Mesenchymal stem cell (in vitro differentiated cells and primary cell): Measurements from ENCODE around the gene CDK6.

Experiments
- DNase-seq: peaks from one replicate; pipeline ENCODE4 v3.0.0-alpha.2; 2013
- H2AFZ ChIP-seq: one replicate; pipeline ENCODE4 v1.6.1; 2013; ENCODE audit warnings: low read depth, mild to moderate bottlenecking, control low read depth, inconsistent platforms, low read length, moderate library complexity
- H2AK5ac ChIP-seq: 2 replicates; pipeline ENCODE4 v1.6.1; 2013; ENCODE audit warnings: low read length, moderate library complexity, mild to moderate bottlenecking, inconsistent platforms; ENCODE audit not compliant: severe bottlenecking
- H2BK120ac ChIP-seq: one replicate; pipeline ENCODE4 v1.6.1; 2013; ENCODE audit warnings: low read depth, mild to moderate bottlenecking, inconsistent platforms, low read length, moderate library complexity
- H2BK12ac ChIP-seq, 2 experiments: one replicate each; pipeline ENCODE4 v1.6.1; 2013; ENCODE audit warnings: inconsistent platforms in 2 of 2, low read length in 2 of 2, mild to moderate bottlenecking in 2 of 2, moderate library complexity in 2 of 2, control low read depth in 1 of 2
- H2BK15ac ChIP-seq: one replicate; pipeline ENCODE4 v1.6.1; 2013; ENCODE audit warnings: mild to moderate bottlenecking, low read depth, inconsistent platforms; ENCODE audit not compliant: poor library complexity, severe bottlenecking
- H2BK5ac ChIP-seq: 2 replicates; pipeline ENCODE4 v1.6.1; 2013; ENCODE audit warnings: low read depth, mild to moderate bottlenecking, low read length, control low read depth, inconsistent platforms; ENCODE audit not compliant: poor library complexity, severe bottlenecking
- H3K14ac ChIP-seq, 2 experiments: one replicate each; pipeline ENCODE4 v1.6.1; 2013; ENCODE audit warnings: inconsistent platforms in 2 of 2, low read length in 2 of 2, control low read depth in 1 of 2, mild to moderate bottlenecking in 1 of 2, moderate library complexity in 1 of 2
- H3K18ac ChIP-seq, 2 experiments: one replicate each; pipeline ENCODE4 v1.6.1; 2013; ENCODE audit warnings: inconsistent platforms in 2 of 2, low read length in 2 of 2, control low read depth in 1 of 2, low read depth in 1 of 2, mild to moderate bottlenecking in 1 of 2
- H3K23ac ChIP-seq, 2 experiments: one replicate each; pipeline ENCODE4 v1.6.1; 2013; ENCODE audit warnings: inconsistent platforms in 2 of 2, low read length in 2 of 2, mild to moderate bottlenecking in 2 of 2, moderate library complexity in 2 of 2, control low read depth in 1 of 2
- H3K27ac ChIP-seq: 2 replicates; pipeline ENCODE4 v1.5.1; 2013; ENCODE audit warnings: mild to moderate bottlenecking, moderate library complexity, low read length, control low read depth, inconsistent platforms; ENCODE audit not compliant: poor library complexity, severe bottlenecking
- H3K27me3 ChIP-seq, 2 experiments: 2 replicates each; pipeline versions ENCODE4 v1.6.1 to v1.7.0; 2013; ENCODE audit warnings: low read length in 2 of 2, mild to moderate bottlenecking in 2 of 2, moderate library complexity in 2 of 2, control low read depth in 1 of 2, inconsistent platforms in 1 of 2; ENCODE audit not compliant: control insufficient read depth in 1 of 2, insufficient read depth in 1 of 2
- H3K36me3 ChIP-seq, 2 experiments: 2 replicates each; pipeline versions ENCODE4 v1.6.1 to v1.7.0; 2013; ENCODE audit warnings: low read length in 2 of 2, control low read depth in 1 of 2, inconsistent platforms in 1 of 2, low read depth in 1 of 2, mild to moderate bottlenecking in 1 of 2; ENCODE audit not compliant: insufficient read depth in 2 of 2, control insufficient read depth in 1 of 2
- H3K4ac ChIP-seq, 2 experiments: one replicate each; pipeline ENCODE4 v1.6.1; 2013; ENCODE audit warnings: inconsistent platforms in 2 of 2, low read length in 2 of 2, mild to moderate bottlenecking in 2 of 2, moderate library complexity in 2 of 2, control low read depth in 1 of 2, low read depth in 1 of 2
- H3K4me1 ChIP-seq: 2 replicates; pipeline ENCODE4 v1.6.1; 2013; ENCODE audit warnings: low read depth, low read length, control low read depth; ENCODE audit not compliant: control insufficient read depth, insufficient read depth
- H3K4me2 ChIP-seq: 2 replicates; pipeline ENCODE4 v1.6.1; 2013; ENCODE audit warnings: low read length, mild to moderate bottlenecking, inconsistent platforms; ENCODE audit not compliant: poor library complexity, severe bottlenecking
- H3K4me3 ChIP-seq, 2 experiments: 2 replicates each; pipeline versions ENCODE4 v1.5.1 to v1.7.0; 2013; ENCODE audit warnings: low read length in 2 of 2, mild to moderate bottlenecking in 2 of 2, control low read depth in 1 of 2, low read depth in 1 of 2; ENCODE audit not compliant: insufficient read depth in 1 of 2
- H3K79me1 ChIP-seq: replicated peaks from 2 replicates; pipeline ENCODE4 v1.6.1; 2013; ENCODE audit warnings: mild to moderate bottlenecking, control low read depth, low read length, inconsistent platforms; ENCODE audit not compliant: poor library complexity, severe bottlenecking
- H3K9ac ChIP-seq: 2 replicates; pipeline ENCODE4 v1.7.0; 2013; ENCODE audit warnings: mild to moderate bottlenecking, low read length, moderate library complexity
- H3K9me3 ChIP-seq: 2 replicates; pipeline ENCODE4 v1.7.0; 2013; ENCODE audit warnings: mild to moderate bottlenecking, low read length; ENCODE audit not compliant: control insufficient read depth
- H4K8ac ChIP-seq: one replicate; pipeline ENCODE4 v1.6.1; 2013; ENCODE audit warnings: inconsistent platforms, mild to moderate bottlenecking, low read length, moderate library complexity
- H4K91ac ChIP-seq: one replicate; pipeline ENCODE4 v1.6.1; 2013; ENCODE audit warnings: mild to moderate bottlenecking, low read length, inconsistent platforms
- WGBS: methylation state at CpG from one replicate; pipeline ENCODE4 v1.1.7; 2013; ENCODE audit warnings: mixed read lengths; 5-methylcytosine and 5-hydroxymethylcytosine counted together

The CDK6 gene

DNA sequence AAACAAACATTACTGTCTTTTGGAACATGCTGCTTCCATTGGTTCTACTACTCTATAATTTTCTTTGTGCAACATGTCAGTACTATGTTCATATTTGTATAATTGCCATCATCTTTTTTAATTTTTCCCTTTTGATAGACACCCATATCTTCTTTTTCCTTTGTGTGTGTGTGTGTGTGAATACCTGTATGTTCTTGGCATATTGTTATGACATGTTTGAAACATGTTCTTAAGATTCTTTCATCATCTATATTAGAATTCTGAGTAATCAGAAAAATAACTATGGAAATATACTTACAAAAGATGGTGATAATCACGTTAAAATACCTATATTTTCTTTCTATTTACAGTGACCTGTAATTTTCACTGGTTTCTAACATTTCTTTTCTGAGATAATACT lies 3.5 kb upstream of the CDK6 start:
- H2BK15ac ChIP-seq = no peak overlapping the region
- no peak overlapping the region for H3K4me2 ChIP-seq
- H3K79me1 ChIP-seq = peaks cover 2% of the 10 kb centered on the region
- H3K4me1 ChIP-seq = peaks cover 1% of the 10 kb centered on the region
- no peak overlapping the region for H2BK12ac ChIP-seq
- no peak overlapping the region for H2AFZ ChIP-seq
- peaks cover 0 to 4% of the 10 kb centered on the region in 2 experiments for H3K36me3 ChIP-seq
- H2BK5ac ChIP-seq = no peak overlapping the region
- no peaks in the 10 kb centered on the region for H3K9me3 ChIP-seq
- no peak overlapping the region for H3K4me3 ChIP-seq
- H2BK120ac ChIP-seq = no peak overlapping the region
- no peak overlapping the region for H2AK5ac ChIP-seq
- no peak overlapping the region for H4K8ac ChIP-seq
- DNase-seq = no peak
- no peak overlapping the region for H3K18ac ChIP-seq
- no peak overlapping the region for H3K23ac ChIP-seq
- WGBS = no CpG with 5 or more reads among the region's 1 CpG
- H4K91ac ChIP-seq = no peak overlapping the region
- no peak overlapping the region for H3K14ac ChIP-seq
- H3K9ac ChIP-seq = no peak overlapping the region
- H3K27me3 ChIP-seq = no peaks in the 10 kb centered on the region
- no peak overlapping the region for H3K27ac ChIP-seq
- H3K4ac ChIP-seq = no peak overlapping the region

DNA sequence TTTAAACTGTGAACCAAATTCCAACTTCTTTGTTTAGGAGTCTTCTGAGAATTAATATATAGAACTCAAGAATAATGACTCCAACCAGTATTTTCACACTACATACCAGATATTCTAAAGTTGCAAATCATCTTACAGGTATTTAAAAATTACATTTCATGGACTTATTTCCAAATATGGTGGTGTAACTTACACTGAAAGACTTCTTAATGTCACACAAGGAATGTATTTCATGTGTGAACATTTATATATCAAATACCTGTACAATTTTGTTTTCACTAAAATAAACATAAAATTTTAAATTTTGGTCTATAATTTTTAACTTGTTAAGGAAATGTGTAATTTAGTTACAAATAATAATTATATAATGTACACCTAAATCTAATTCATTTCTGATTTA lies 2.6 kb upstream of the CDK6 start:
- no peak overlapping the region for H4K8ac ChIP-seq
- H2BK12ac ChIP-seq = no peak overlapping the region
- H2BK5ac ChIP-seq = no peak overlapping the region
- no peaks in the 10 kb centered on the region for H3K27me3 ChIP-seq
- no peak overlapping the region for H3K4me3 ChIP-seq
- no peak overlapping the region for H2BK15ac ChIP-seq
- peaks cover 1% of the 10 kb centered on the region for H3K4me1 ChIP-seq
- no peak overlapping the region for H3K27ac ChIP-seq
- no peak overlapping the region for H2AFZ ChIP-seq
- H3K9ac ChIP-seq = no peak overlapping the region
- H3K23ac ChIP-seq = no peak overlapping the region
- H3K18ac ChIP-seq = no peak overlapping the region
- H2BK120ac ChIP-seq = no peak overlapping the region
- H3K36me3 ChIP-seq = peaks cover 0 to 4% of the 10 kb centered on the region in 2 experiments
- H3K14ac ChIP-seq = no peak overlapping the region
- peaks cover 2% of the 10 kb centered on the region for H3K79me1 ChIP-seq
- no peak overlapping the region for H3K4me2 ChIP-seq
- no peaks in the 10 kb centered on the region for H3K9me3 ChIP-seq
- H3K4ac ChIP-seq = no peak overlapping the region
- DNase-seq = no peak
- no peak overlapping the region for H2AK5ac ChIP-seq
- no peak overlapping the region for H4K91ac ChIP-seq

DNA sequence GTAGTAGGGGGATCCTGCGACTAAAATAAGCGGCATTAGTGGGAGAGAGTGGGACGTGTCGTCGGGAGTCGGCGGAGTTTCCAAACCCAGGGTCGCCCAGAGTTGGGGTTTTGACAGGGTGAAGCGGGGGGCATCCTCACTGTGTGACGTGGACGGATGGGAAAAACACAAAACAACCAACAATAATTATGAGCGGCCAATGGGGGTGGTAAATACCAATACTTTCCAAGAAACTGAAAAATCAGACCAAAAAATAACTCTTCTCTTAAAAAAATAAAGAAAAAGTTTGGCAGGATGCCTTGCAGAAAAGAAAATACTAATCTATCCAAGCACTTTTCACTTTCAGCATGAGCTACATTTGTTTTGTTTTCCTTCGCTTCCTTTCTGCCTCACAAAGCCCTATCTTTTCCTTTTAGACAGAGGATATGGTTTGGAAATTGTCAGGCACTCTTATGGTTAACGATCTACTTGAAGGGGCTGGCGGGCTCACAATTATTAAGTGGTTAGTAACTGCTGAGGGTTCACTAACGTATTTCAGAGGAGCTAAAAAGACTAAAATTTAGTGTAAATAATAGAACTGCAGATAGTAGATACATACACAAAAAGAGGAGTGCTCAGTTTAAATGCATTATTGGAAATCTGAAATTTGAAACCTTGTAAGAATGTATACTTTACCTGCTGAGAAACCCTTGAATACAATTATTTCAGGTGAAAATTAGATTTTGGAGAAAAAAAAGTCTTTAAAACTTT lies 802 bp upstream of the CDK6 start:
- Histone ChIP-seq H2AFZ (no peak overlapping the region), H3K27me3 (no peaks in the 10 kb centered on the region), H3K18ac (peak overlapping the region; percentile 74 to 91), H3K4ac (no peak overlapping the region), H3K14ac (no peak overlapping the region), H4K8ac (no peak overlapping the region), H3K4me2 (peak overlapping the region; percentile 98), H3K23ac (no peak overlapping the region), H2BK120ac (peak overlapping the region; percentile 96), H3K4me3 (peak overlapping the region; percentile 95 to 99), H3K9me3 (no peaks in the 10 kb centered on the region), H4K91ac (peak overlapping the region; percentile 83), H2BK12ac (peak overlapping the region in 1 of 2 experiments; percentile 34), H3K4me1 (peaks cover 1% of the 10 kb centered on the region), H3K36me3 (peaks cover 0 to 12% of the 10 kb centered on the region in 2 experiments), H3K27ac (peak overlapping the region; percentile 87), H2BK15ac (peak overlapping the region; percentile 89), H3K79me1 (peaks cover 2% of the 10 kb centered on the region), H2AK5ac (no peak overlapping the region), H3K9ac (peak overlapping the region; percentile 95), H2BK5ac (peak overlapping the region; percentile 90)
- peak; percentile 56 for DNase-seq
- 0% methylated on average over 9 of the region's 16 CpGs for WGBS

DNA sequence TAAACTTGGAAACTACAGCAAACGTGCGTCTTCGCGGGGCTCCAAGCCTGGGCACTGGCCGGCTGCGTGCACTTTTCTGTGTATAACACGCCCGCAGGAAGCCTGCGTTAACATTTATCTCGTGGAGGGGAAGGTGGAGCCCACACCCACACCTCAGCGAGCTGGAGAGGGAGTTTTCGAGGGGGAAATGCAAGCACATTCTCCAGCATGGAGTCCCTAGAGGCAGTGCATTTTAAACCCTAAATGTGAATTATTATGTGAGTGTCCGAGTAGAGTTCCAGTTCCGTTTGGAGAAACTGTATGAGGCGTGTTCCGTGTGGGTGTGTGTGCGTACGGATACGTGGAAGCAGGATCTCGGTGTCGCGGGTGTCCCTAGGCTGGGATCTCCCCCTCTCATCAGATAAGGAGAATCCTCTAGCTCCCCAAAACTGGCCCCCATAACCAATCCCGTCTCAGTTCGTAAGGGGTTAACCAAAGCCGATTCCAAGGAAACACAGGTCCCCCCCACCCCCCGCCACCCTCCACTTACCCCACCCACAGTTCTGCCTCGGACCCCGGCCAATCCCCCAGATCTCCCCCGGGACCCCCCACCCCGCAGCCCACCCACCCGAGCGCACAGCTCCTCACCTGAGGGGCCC lies 403 bp downstream of the CDK6 start:
- no peak overlapping the region for H2BK5ac ChIP-seq
- no peak overlapping the region for H2AK5ac ChIP-seq
- peaks cover 1% of the 10 kb centered on the region for H3K4me1 ChIP-seq
- H2BK12ac ChIP-seq = peak overlapping the region; percentile 25 to 34
- no peak overlapping the region for H3K14ac ChIP-seq
- WGBS = under 1% methylated on average over 19 of the region's 32 CpGs
- peak overlapping the region; percentile 64 to 93 for H3K4ac ChIP-seq
- H3K18ac ChIP-seq = peak overlapping the region; percentile 83 to 93
- DNase-seq = peak; percentile 61
- H4K91ac ChIP-seq = no peak overlapping the region
- H3K9ac ChIP-seq = peak overlapping the region; percentile 95
- no peak overlapping the region for H2AFZ ChIP-seq
- H4K8ac ChIP-seq = no peak overlapping the region
- peak overlapping the region; percentile 81 for H3K4me2 ChIP-seq
- peaks cover 2% of the 10 kb centered on the region for H3K79me1 ChIP-seq
- no peak overlapping the region for H3K23ac ChIP-seq
- peak overlapping the region; percentile 95 to 99 for H3K4me3 ChIP-seq
- H3K9me3 ChIP-seq = no peaks in the 10 kb centered on the region
- peaks cover 4 to 12% of the 10 kb centered on the region in 2 experiments for H3K36me3 ChIP-seq
- H3K27me3 ChIP-seq = no peaks in the 10 kb centered on the region
- H2BK15ac ChIP-seq = peak overlapping the region; percentile 80
- H2BK120ac ChIP-seq = peak overlapping the region; percentile 96
- peak overlapping the region; percentile 90 for H3K27ac ChIP-seq
